Pons (tissue), 1 donor: ENCODE measurements around the gene RMP24.
"Not testable (repeated sequence)": the region's sequence is repeated elsewhere in the genome, so short reads cannot be mapped to it uniquely, and the experiment has no call there.

Experiments used
- DNase-seq: peaks from one replicate; pipeline ENCODE4 v3.0.0-alpha.2; 2016; ENCODE audit warnings: low spot score

The RMP24 gene

DNA sequence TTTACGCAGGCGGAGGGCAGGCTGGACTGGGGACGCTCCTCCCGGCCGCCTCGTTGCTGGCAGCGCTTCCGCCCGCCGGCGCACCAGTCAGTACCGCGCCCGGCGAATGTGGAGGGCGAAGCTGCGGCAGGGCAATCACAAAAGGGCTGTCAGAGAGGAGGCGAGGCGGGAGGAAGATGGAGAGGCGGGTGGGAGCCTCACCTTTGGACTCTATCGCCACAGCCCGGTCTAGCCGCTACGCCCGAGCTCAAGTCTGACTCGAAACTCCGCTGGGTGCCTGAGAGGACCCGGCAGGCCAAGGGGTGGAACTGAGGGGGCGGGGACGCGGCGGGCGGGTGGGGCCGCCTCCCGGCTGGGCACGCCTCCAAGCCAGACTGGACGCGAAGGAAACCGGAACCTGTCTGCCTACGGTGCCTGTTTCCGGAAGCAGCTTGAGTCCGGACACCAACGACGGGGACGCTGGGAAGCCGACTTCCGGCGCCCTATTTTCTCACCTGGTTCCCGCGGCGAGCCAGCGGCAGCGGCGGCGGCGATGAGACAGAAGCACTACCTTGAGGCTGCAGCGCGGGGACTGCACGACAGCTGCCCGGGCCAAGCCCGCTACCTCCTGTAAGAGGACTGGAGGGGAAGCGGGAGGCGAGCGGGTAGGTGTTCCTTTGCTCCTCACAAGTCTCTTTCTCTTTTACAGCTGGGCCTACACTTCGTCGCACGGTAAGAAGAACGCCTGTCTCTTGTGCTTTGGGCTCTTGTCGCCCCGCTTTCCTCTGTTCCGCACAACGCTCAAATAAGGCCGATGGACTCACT is at the start of gene RMP24:
Gene RMP24, plus strand, starts transcription at position 483 of the 804 bp plus-strand sequence.
- DNase-seq, result peak; percentile 95

DNA sequence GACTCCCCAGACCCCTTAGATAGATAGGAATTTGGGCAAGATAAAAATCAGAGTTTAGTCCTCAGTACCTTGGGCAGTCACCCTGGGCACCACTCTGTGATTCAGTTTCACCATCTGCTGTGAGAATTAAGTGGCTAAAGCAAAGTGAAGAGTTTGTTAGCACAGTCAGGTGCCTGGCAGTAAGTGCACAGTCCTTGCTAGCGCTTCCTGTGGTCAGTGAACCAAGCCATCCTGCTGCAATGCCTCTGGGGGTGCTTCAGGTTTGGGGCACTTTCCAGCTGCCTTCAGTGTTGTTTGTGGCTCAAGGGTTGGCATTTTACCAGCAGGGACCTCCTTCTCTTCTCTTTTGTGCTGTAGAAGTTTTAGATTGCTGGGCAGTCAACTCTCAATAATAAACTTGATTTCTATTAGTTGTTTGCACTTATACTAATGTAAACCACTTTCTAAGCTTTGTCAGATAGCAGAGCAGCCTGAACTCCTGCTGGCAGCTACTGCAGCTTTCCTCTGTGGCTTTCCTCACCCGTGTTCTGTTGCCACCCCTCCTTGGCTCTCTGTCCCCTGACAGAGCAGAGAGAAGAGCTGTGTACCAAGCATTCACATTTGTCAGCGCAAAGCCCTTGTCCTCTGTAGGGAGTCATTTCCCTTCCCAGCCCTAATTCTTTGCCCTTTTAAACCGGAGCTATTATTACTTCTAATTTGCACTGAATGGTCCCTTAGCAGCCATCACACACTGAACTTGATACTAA is 48.4 kb upstream of the RMP24 start:
- DNase-seq, result no peak

DNA sequence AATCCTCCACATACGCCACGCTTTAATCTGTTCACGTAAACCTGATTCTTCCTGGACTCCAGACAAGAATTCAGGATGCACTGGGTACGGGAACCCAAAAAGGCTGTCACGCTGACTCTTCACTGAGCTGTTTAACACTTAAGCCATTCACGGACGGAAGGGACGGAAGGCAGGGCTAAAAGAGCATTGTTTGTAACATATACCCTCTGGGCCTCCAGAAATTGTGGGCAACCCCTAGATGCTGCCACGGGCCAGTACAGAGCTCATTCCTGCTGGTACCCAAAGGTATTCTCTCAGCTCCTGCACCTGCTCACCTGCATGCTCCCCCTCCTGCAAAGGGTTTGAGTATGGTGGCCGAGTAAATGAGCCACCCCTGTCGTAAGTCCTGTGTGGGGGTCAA is 45.6 kb upstream of the RMP24 start:
- DNase-seq, result no peak

DNA sequence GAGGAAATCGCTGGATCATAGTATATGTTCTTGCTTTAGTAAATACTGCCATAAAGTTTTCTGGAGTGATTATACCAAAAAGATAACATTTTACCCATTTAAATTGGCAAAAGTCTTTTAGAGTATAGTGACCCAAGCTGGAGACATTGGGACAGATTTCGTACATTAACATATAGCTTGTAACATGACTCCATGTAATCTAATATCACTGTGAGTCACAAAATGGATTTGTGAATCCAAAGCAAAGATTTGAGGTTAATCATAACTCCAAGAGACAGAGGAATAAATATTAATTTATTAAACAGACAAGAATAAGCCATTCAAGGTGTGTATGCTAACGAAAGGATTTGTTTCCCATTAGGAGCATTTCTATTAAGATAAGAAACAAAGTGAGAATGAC is 45.0 kb upstream of the RMP24 start:
- DNase-seq, result no peak

DNA sequence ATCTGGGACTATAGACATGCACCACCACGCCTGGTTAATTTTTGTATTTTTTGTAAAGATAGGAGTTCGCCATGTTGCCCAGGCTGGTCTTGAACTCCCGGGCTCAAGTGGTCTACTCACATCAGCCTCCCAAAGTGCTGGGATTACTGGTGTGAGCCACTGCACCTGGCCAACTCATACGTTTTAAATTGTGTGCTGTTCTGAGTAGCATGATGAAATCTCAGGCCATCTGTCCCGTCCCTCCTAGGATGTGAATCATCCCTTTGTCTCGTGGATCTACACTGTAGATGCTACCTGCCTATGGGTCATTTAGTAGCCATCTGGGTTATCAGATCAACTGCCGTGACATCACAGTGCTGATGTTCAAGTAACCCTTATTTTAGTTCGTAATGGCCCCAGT is 38.5 kb upstream of the RMP24 start:
- DNase-seq, result no peak

DNA sequence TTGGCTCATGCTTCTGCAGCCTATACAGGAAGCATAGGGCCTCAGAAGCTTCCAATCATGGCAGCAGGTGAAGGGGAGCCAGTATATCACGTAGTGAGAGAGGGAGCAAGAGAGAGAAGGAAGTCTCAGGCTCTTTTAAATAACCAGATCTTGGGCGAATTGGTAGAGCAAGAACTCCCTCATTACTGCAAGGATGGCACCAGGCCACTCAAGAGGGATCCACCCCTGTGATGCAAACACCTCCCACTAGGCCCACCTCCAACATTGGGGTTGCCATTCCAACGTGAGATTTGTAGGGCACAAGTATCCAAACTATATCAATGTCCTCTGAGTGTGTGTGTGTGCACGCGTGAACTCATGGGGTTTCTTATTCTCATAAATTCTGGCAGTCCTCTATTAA is 37.6 kb upstream of the RMP24 start:
- no peak for DNase-seq

DNA sequence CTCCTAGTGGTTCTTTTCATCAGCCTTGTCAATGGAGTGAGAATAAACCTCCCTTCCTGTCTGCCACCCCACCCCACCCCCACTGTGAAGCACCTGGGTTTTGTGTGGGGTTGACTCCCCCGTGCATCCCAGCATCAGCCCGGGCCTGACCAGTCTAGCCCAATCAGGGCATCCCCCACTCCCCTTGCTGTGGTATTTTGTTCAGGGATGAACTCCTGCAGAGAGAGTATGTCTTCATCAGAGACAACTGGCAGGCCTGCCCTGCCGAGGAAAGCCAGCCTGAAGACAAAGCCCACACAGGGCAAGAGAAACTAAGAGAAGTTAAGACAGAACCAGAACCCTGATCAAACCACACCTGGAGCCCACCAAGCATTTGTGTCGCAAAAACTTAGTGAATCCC is 36.7 kb upstream of the RMP24 start:
- DNase-seq, result no peak

DNA sequence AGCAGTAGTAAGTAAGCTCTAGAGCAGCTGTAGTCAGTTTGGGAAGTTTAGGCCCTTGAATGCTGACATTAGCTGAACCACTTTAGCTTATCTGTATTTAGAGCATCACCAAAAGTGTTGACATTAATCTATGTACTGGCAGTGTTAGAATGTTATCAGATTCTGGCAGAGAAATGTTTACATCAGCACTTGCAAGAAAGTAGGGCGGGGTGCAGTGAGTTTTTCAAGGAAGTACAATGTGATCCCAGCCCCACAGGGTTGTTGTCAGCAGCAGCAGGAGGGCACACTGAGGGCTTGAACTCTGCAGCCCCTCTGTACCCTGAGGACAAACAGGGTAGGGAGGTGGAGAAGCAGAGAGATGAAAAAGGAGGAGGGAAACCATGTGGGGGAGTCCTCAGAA is 35.5 kb upstream of the RMP24 start:
- no peak for DNase-seq

DNA sequence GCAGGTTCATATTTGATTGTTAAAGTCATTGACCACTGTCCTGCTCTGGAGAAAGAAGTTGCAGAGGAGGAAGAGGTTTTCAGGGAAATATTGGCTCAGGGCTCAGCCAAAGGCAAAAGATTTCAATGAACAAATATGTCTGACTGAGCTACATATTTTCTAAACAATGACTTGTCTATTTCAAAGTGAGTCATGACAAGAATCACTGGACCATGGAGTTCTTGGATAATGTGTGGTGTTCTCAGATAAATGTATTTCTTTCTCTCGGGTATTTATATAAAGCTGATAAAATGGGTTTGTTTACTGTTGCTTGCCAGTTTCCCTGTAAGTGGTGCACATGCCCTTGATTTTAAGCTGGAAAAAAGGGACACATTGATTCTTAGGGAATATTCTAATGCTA is 34.3 kb upstream of the RMP24 start:
- DNase-seq, result no peak

DNA sequence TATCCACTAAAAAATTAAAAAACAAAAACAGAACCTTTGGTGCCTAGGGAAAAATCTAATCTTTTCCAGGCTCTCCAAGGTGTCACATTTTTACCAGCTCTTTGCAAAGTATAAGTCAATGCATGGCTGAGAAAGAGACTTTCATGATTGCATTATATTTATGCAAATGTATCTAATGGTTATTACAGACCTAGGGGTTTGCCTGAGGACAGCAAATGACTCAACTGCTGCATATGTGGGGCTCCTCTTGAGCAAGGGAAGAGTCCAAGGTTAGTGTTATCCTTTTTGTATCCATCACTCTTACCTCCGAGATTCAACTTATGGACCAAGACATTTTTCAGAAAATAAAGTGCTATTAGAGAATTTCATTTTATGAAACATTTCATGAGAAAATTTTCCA is 33.9 kb upstream of the RMP24 start:
- DNase-seq, result no peak

DNA sequence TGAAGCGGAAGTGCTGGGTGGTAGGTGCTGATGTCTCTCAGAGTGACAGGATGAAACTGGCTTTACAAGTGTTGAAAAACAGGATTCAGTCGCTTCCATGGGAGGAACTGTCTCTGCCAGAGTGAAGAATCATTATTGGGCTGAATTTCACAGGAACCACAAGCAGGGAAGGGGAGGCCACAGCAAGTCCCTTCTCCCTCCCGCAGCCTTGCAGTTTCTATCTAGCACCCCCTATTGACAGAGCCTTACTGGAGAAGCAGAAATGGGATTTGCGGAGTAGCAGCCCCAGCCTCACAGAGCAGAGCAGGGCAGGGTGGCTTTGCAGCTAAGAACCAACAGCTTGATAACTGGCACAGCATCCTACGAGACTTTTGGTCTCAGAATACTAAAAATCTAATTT is 33.3 kb upstream of the RMP24 start:
- peak; percentile 19 for DNase-seq

DNA sequence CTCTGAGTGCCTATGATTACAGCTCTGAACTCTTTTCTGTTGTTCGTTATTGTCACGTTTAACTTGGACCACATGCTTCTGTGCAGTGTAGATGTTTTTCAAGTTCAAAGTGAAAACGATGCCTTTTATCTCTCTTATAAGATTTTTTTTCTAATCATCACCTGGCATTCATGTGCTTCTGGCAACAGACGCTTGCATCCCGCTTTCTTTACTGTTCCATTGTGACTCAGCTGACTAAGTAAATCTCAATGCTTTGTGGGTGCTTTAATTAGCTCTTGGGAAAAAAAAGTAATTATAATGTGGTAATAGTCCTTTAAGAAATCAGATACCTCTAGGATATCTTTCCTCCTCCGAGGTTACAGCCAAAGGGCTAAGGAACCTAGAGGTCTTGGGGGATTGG is 31.2 kb upstream of the RMP24 start:
- DNase-seq, result no peak

DNA sequence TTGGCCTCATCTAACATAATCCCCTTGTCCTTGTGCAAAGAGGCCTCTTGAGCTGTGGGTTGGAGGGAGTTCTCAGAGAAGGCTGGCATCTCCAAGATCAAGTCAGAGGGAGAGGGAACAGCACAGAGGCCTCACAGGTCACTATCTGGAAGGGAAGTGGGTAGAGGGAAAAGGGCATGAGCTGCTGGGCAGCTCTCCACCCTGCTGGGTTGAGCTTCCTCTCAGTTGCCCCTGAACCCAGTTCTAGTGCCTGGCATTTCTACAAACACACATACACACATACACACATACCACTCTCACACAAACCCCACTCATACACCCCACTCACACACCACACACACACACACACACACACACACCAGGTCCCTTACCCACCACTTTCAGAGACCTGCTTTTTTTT is 30.3 kb upstream of the RMP24 start:
- DNase-seq, result no peak

DNA sequence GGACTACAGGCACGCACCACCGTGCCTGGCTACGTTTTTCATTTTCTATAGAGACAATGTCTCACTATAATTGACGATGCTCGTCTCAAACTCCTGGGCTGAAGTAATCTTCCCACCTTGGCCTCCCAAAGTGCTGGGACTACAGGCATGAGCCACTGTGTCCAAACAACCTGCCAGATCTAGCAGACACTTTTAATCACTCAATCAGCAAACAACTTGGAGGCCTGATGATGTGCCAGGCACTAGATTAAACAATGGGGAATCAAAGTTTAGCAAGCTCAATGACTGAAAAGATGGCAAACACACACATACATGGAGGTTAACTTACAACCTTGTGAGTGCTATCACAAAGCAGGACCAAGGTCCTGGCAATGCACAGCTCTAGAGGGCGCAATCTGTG is 29.8 kb upstream of the RMP24 start:
- DNase-seq, result no peak

DNA sequence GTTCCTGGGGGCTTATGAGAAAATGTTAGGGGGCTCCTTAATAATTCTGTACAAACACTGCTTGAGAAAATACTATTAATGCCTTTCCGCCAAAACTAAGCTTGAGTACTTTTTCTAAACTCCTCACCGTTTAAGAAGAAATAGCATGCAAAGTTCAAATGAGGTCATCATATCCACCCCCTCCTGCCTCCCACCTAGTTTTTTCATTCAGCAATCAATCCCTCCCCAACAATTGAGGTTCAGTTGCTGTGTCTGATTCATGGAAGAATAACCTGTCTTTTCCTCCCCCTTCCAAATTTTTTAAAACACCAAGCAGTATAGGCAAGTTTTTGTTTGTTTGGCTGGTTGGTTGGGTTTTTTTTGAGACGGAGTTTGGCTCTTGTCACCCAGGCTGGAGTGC is 24.4 kb upstream of the RMP24 start:
- no peak for DNase-seq

DNA sequence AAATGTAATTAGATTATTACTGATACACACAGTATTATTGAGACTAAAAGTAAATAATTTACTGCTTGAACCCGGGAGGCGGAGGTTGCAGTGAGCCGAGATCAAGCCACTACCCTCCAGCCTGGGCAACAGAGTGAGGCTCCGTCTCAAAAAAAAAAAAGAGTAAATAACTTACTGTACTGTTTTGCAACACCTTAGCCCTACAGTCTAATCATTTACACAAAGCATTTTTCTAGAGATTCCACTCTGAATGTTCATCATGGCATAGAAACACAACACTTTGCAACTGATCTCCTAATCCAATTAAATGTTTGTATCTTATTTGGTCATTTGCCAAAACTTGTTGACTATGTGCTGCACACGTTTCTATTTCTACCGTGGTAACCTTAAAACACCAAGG is 23.4 kb upstream of the RMP24 start:
- DNase-seq, result no peak

DNA sequence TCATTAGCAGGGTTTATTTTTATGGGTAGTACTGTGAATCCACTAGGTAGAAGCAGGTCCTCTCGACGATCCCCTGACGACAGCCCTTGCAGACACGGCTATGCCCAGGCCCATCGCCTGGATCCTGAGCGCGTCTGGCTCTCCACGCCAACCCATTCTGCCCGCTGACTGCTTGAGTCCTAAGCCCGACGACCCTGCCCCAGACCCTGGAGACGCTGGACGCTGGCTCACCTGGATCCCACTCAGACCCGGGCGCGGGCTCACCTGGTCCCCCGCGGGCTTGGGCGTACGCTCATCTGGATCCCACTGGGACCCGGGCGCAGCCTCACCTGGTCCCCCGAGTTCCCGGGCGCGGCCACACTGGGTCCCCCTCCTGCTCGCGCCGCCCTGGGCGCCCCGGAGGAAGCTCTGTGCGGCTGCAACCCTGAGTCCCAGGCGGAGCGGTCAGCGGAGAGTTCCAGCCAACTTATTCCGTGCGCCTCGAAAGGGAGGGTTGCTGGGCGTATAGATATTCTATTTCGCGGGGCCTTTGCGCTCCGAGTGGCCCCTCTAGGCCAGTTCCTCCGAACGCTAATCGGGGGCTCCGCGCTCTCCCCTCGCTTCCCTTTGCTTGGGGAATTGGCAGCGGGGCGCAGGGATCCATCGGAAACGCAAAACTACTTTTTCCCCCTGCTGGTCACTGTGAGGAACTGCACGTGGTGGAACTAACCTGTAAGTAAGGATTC is 22.4 kb upstream of the RMP24 start:
- DNase-seq, result peak; percentile 65

DNA sequence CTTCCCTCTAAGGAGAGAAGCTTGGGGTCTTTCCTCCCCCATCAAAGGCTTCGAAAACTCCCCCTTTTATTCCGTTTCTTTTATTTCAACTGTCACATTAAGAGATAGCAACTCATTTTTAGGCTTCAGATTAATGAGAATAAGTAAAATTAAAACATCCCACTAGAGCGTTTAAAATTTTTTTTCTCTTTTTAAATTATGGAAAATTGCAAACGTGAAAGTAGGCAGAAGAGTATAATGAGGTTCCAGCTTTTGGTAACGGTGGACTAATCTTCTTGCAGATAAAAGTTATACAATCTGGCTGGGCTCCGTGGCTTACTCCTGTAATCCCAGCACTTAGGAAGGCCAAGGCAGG is 21.9 kb upstream of the RMP24 start:
- DNase-seq, result no peak

DNA sequence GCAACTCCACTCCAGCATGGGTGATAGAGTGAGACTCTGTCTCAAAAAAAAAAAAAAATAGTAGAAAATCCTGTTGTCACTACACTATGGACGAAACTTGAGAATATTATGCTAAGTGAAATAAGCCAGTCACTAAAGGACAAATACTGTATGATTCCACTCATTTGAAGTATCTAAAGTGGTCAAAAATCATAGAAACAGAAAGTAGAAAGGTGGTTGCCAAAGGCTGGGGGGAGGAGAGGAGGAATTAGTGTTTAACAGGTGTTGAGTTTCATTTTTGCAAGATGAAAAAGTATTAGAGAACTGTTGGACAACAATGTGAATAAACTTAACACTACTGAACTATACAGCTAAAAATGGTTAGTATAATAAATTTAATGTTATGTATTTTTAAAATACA is 18.8 kb upstream of the RMP24 start:
- no peak for DNase-seq

DNA sequence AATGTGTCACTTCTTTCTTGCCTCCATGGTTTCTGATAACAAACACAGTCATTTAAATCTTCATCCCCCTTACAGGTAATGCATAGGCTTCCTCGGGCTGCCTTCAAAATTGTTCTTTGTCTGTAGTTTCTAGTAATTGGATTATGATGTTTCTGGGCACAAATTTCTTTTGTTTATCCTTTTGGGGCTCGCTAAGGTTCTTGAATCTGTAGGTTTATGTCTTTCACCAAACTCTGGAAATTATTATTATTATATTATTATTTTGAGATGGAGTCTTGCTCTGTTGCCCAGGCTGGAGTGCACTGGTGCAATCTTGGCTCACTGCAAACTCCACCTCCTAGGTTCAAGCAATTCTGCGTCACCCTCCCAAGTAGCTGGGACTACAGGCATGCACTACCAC is 16.3 kb upstream of the RMP24 start:
- no peak for DNase-seq

DNA sequence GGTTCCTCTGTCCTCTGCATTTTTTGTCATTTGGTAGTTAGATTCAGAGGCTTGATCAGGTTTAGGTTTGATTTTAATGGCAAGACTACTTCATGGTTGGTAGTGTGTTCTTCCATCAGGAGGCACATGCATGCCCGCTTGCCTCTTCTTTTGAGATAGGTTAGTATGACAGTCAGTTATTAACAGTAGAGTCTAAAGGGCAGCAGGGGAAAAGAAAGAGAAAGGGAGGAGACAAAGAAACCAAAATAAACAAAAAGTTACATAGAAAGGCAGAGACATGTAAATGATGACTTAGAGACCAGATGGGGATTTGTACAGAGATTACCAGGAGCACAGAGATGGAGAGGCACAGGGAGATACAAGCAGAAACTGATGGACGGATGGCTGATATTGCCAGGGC is 10.2 kb upstream of the RMP24 start:
- DNase-seq, result no peak

DNA sequence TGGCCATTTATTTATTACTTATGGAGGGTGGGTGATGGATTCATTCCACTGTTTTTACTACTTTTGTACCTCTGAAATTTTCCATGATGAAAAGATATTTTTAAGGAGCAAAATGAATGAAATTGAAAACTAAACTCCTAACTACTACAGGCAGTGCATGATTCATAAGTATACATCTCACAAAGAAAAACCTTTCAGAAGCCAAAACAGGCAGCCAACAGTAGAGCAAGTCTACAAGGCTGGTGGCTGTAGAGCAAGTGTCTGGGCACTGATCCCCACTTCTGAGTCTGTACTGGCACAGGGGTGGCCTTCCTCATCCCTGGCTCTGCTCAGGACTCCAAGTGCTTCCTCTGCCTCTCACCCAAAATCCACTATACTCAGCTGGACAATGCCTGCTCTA is 8.2 kb upstream of the RMP24 start:
- DNase-seq, result no peak

DNA sequence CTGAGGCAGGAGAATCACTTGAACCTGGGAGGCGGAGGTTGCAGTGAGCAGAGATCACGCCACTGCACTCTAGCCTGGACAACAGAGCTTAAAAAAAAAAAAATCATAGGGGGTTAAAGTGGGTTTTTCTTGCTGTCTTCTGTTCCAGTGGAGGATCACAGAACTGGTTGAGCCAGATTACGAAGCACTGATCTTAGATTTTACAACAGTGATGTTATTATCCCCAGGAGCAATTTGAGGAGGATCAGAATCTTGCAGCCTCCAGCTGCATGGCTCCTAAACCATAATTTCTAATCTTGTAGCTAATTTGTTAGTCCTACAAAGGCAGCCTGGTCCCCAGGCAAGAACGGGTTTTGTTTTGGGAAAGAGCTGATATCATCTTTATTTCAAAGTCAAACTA is 4.6 kb upstream of the RMP24 start:
- DNase-seq, result not testable (repeated sequence)
